H1 (cell line): ENCODE measurements around the gene NDUFB10. TPM values are rescaled to one million over a fixed set of nuclear protein-coding genes. Genes with fewer than 3 reads are reported as not detected.

Experiments
- CTCF ChIA-PET: fragments of 300-600 bp; sonication (Branson Sonifier 250); formaldehyde crosslinking; loops from one replicate; lab custom pipeline; 2021; ENCODE audit not compliant: partially characterized antibody; lab: Charles Lee
- POLR2A ChIA-PET: fragments of 300-600 bp; sonication (Branson Sonifier 250); formaldehyde crosslinking; loops from one replicate; lab custom pipeline; 2021; ENCODE audit warnings: inconsistent platforms; ENCODE audit not compliant: partially characterized antibody; lab: Charles Lee
- DNase-seq, 2 experiments: peaks; one replicate each; pipeline versions ENCODE4 v3.0.0 to v3.0.0-alpha.2; 2010 to 2022; ENCODE audit warnings: low spot score in 2 of 2, low read depth in 1 of 2, mixed read lengths in 1 of 2
- FAIRE-seq: peaks from 2 replicates; lab custom pipeline; 2011; peaks lifted over from hg19 to GRCh38; lab: Jason Lieb, UNC
- H2AFZ ChIP-seq: 2 replicates; pipeline ENCODE4 v1.8.1; 2012; ENCODE audit warnings: low read length, inconsistent platforms
- H2AK5ac ChIP-seq: 2 replicates; pipeline ENCODE4 v1.6.1; 2013; ENCODE audit warnings: low read depth, low read length
- H2BK120ac ChIP-seq: replicated peaks from 2 replicates; pipeline ENCODE3; 2013; ENCODE audit warnings: low read depth, low read length, inconsistent platforms
- H2BK12ac ChIP-seq: 2 replicates; pipeline ENCODE4 v1.6.1; 2013; ENCODE audit warnings: low read depth, low read length
- H2BK15ac ChIP-seq: 2 replicates; pipeline ENCODE4 v1.6.1; 2013; ENCODE audit warnings: low read length
- H2BK20ac ChIP-seq: 2 replicates; pipeline ENCODE4 v1.6.1; 2013; ENCODE audit warnings: low read length
- H2BK5ac ChIP-seq: 2 replicates; pipeline ENCODE4 v1.6.1; 2013; ENCODE audit warnings: low read depth, low read length
- H3K14ac ChIP-seq: 2 replicates; pipeline ENCODE4 v1.6.1; 2013; ENCODE audit warnings: inconsistent platforms; ENCODE audit not compliant: insufficient read length
- H3K18ac ChIP-seq: 2 replicates; pipeline ENCODE4 v1.6.1; 2013; ENCODE audit warnings: low read length; ENCODE audit errors: extremely low read depth
- H3K23ac ChIP-seq: 2 replicates; pipeline ENCODE4 v1.6.1; 2013; ENCODE audit warnings: inconsistent platforms; ENCODE audit not compliant: insufficient read length
- H3K23me2 ChIP-seq: 2 replicates; pipeline ENCODE4 v1.6.1; 2013; ENCODE audit warnings: low read depth, low read length
- H3K27ac ChIP-seq: 2 replicates; pipeline ENCODE4 v1.6.1; 2011; ENCODE audit warnings: low read depth, low read length, inconsistent platforms
- H3K27me3 ChIP-seq, 4 experiments: replicated peaks in 1 of 4; 1 replicate in 1 of 4; 2 replicates in 3 of 4; pipeline versions ENCODE4 v1.6.1 to v1.8.1; 2011 to 2013; ENCODE audit warnings: low read length in 3 of 4, mild to moderate bottlenecking in 3 of 4, inconsistent platforms in 2 of 4, mixed read lengths in 2 of 4, moderate library complexity in 1 of 4; ENCODE audit not compliant: control insufficient read depth in 3 of 4, insufficient read depth in 3 of 4; ENCODE audit errors: extremely low read depth in 1 of 4
- H3K36me3 ChIP-seq, 4 experiments: 2 replicates each; pipeline versions ENCODE4 v1.6.1 to v1.8.1; 2011 to 2013; ENCODE audit warnings: mild to moderate bottlenecking in 4 of 4, low read length in 3 of 4, moderate library complexity in 2 of 4, control low read depth in 1 of 4, inconsistent platforms in 1 of 4; ENCODE audit not compliant: insufficient read depth in 4 of 4, control insufficient read depth in 2 of 4
- H3K4ac ChIP-seq: replicated peaks from 2 replicates; pipeline ENCODE3; 2013; ENCODE audit warnings: low read length, low read depth, mixed read lengths, inconsistent platforms; ENCODE audit not compliant: insufficient read length
- H3K4me1 ChIP-seq, 4 experiments: replicated peaks in 1 of 4; 1 replicate in 1 of 4; 2 replicates in 3 of 4; pipeline versions ENCODE4 v1.6.1 to v1.8.1; 2011 to 2013; ENCODE audit warnings: low read length in 3 of 4, inconsistent platforms in 2 of 4, mixed read lengths in 1 of 4; ENCODE audit not compliant: insufficient read depth in 4 of 4, control insufficient read depth in 3 of 4
- H3K4me2 ChIP-seq, 2 experiments: 2 replicates each; pipeline versions ENCODE4 v1.6.1 to v1.8.1; 2011 to 2013; ENCODE audit warnings: low read depth in 2 of 2, low read length in 2 of 2, control low read depth in 1 of 2, inconsistent platforms in 1 of 2, mild to moderate bottlenecking in 1 of 2; ENCODE audit not compliant: insufficient read depth in 1 of 2
- H3K4me3 ChIP-seq, 4 experiments: fragments of 200-600, 300-600 bp in 1 of 4; sonication (generic), shearing (Covaris generic), sonication (Bioruptor Twin) in 1 of 4; 2 replicates each; pipeline versions ENCODE4 v1.5.1 to v1.8.1; 2011 to 2016; ENCODE audit warnings: low read length in 4 of 4, low read depth in 3 of 4, control low read depth in 2 of 4, inconsistent platforms in 2 of 4, mild to moderate bottlenecking in 2 of 4, mixed read lengths in 1 of 4, moderate library complexity in 1 of 4; ENCODE audit not compliant: insufficient read depth in 2 of 4; ENCODE audit errors: extremely low read depth in 1 of 4
- H3K56ac ChIP-seq: replicated peaks from 2 replicates; pipeline ENCODE3; 2013; ENCODE audit warnings: low read depth, mild to moderate bottlenecking, mixed read lengths, low read length, inconsistent platforms; ENCODE audit not compliant: insufficient read length
- H3K79me1 ChIP-seq: 2 replicates; pipeline ENCODE4 v1.6.1; 2013; ENCODE audit warnings: low read depth, low read length, control low read depth
- H3K79me2 ChIP-seq, 2 experiments: 2 replicates each; pipeline versions ENCODE4 v1.6.1 to v1.8.1; 2012 to 2013; ENCODE audit warnings: low read length in 2 of 2, mild to moderate bottlenecking in 2 of 2, inconsistent platforms in 1 of 2; ENCODE audit not compliant: insufficient read depth in 2 of 2, control insufficient read depth in 1 of 2
- H3K9ac ChIP-seq, 4 experiments: replicated peaks in 1 of 4; 1 replicate in 1 of 4; 2 replicates in 3 of 4; pipeline versions ENCODE4 v1.6.1 to v1.8.1; 2011 to 2013; ENCODE audit warnings: low read depth in 3 of 4, low read length in 3 of 4, control low read depth in 2 of 4, mild to moderate bottlenecking in 2 of 4, moderate library complexity in 2 of 4, inconsistent platforms in 1 of 4; ENCODE audit errors: extremely low read depth in 1 of 4
- H3K9me3 ChIP-seq, 2 experiments: 2 replicates each; pipeline versions ENCODE4 v1.6.1 to v1.8.1; 2012 to 2013; ENCODE audit warnings: mild to moderate bottlenecking in 2 of 2, moderate library complexity in 2 of 2, control low read depth in 1 of 2, inconsistent platforms in 1 of 2, low read depth in 1 of 2, low read length in 1 of 2, mixed read lengths in 1 of 2; ENCODE audit not compliant: insufficient read depth in 2 of 2
- H4K20me1 ChIP-seq, 2 experiments: replicated peaks in 1 of 2; 2 replicates each; pipeline versions ENCODE3 to v1.8.1; 2011 to 2013; ENCODE audit warnings: inconsistent platforms in 2 of 2, low read length in 2 of 2, mild to moderate bottlenecking in 1 of 2; ENCODE audit not compliant: insufficient read depth in 2 of 2, control insufficient read depth in 1 of 2
- H4K5ac ChIP-seq: 2 replicates; pipeline ENCODE4 v1.6.1; 2013; ENCODE audit warnings: low read length, low read depth, mixed read lengths, inconsistent platforms; ENCODE audit not compliant: insufficient read length
- H4K8ac ChIP-seq: 2 replicates; pipeline ENCODE4 v1.8.0; 2013; ENCODE audit warnings: mild to moderate bottlenecking, moderate library complexity, low read length, inconsistent platforms; ENCODE audit not compliant: insufficient read depth; ENCODE audit errors: extremely low read depth
- H4K91ac ChIP-seq: replicated peaks from 2 replicates; pipeline ENCODE3; 2013; ENCODE audit warnings: low read length, mixed read lengths, inconsistent platforms; ENCODE audit not compliant: insufficient read length
- ASH2L ChIP-seq: fragments of 200-600, 300-600 bp; sonication (generic); IDR thresholded peaks from one replicate; pipeline ENCODE4 v1.7.1; 2017; ENCODE audit warnings: low read length
- EP300 ChIP-seq, 2 experiments: IDR thresholded peaks; 1 replicate in 1 of 2; 2 replicates in 1 of 2; pipeline ENCODE4 v1.6.1; 2011 to 2012; ENCODE audit warnings: low read depth in 2 of 2, low read length in 2 of 2, mild to moderate bottlenecking in 2 of 2, borderline replicate concordance in 1 of 2, inconsistent platforms in 1 of 2, moderate library complexity in 1 of 2
- NRF1 ChIP-seq: IDR thresholded peaks from 2 replicates; pipeline ENCODE4 v1.6.1; 2011; ENCODE audit warnings: mild to moderate bottlenecking, low read depth, low read length, improper control_type of control experiment
- POLR2AphosphoS5 ChIP-seq: IDR thresholded peaks from 2 replicates; pipeline ENCODE4 v1.6.1; 2011; ENCODE audit warnings: low read depth, low read length
- SIRT6 ChIP-seq: IDR thresholded peaks from one replicate; pipeline ENCODE4 v1.7.1; 2012; ENCODE audit warnings: low read length, inconsistent platforms
- TEAD4 ChIP-seq: IDR thresholded peaks from 2 replicates; pipeline ENCODE4 v1.6.1; 2012; ENCODE audit warnings: low read depth, low read length, inconsistent platforms, mixed read lengths
- WGBS, 2 experiments: shearing (Covaris generic) in 1 of 2; methylation state at CpG; one replicate each; pipeline versions ENCODE4 v1.1.6 to v1.1.7; 2013 to 2015; ENCODE audit warnings: low lambda C conversion rate in 2 of 2, mixed read lengths in 2 of 2, inconsistent platforms in 1 of 2, low coverage in 1 of 2, missing lambda C conversion rate in 1 of 2; ENCODE audit not compliant: insufficient replicate concordance in 2 of 2, insufficient coverage in 1 of 2, insufficient read length in 1 of 2; ENCODE audit errors: extremely low coverage in 1 of 2, missing lambda C conversion rate in 1 of 2; 5-methylcytosine and 5-hydroxymethylcytosine counted together
- polyA plus RNA-seq, 7 experiments: library from polyadenylated mRNA; depleted of rRNA in 3 of 7; stranded (reverse) in 5 of 7; unstranded in 2 of 7; fragments of >200 nt in 5 of 7; fragments of 200-250 nt in 2 of 7; gene quantifications; 1 replicate in 5 of 7; 2 replicates in 1 of 7; 4 replicates in 1 of 7; pipeline versions ENCODE4 v1.2.1 to v1.2.3, GENCODE V29; 2011 to 2013; ENCODE audit warnings: missing spikeins in 2 of 7, mixed read lengths in 2 of 7
- total RNA-seq: library from RNA; stranded (reverse); fragmentation: NEBNext Ultra II Directional; extraction: Animal tissue kit (Norgen Biotek cat#: 25700); gene quantifications from 2 replicates; pipeline ENCODE4 v1.2.1, GENCODE V29; 2021

The NDUFB10 gene
- total and polyA plus RNA-seq, 2 of the 8 experiments (the other 6 are each of a cell fraction or from before 2014, with no cell fraction given): 183 to 194 TPM

- no peak overlapping the region for H3K14ac ChIP-seq
- no peak overlapping the region for H3K4me3 ChIP-seq
- peaks cover 0 to 9% of the 10 kb centered on the region in 2 experiments; a peak in 2 of 4 replicates for H3K79me2 ChIP-seq
- no peak overlapping the region for H3K9ac ChIP-seq
- DNase-seq (no peak), FAIRE-seq (no peak)
- H4K8ac ChIP-seq: no peak overlapping the region
- H3K27me3 ChIP-seq: no peaks in the 10 kb centered on the region
- H3K4ac ChIP-seq: no peak overlapping the region
- no peak overlapping the region for H3K18ac ChIP-seq
- peaks cover 24 to 52% (median 42%) of the 10 kb centered on the region in 4 experiments for H3K36me3 ChIP-seq
- no peak overlapping the region for H2BK15ac ChIP-seq
- H3K23ac ChIP-seq: no peak overlapping the region
- WGBS, 2 experiments: 90% methylated on average over 19 of the region's 28 CpGs; no CpG with 5 or more reads in 1 of the 2 experiments
- no peak overlapping the region for H2AK5ac ChIP-seq
- TF ChIP-seq ASH2L: no peak
- TF ChIP-seq POLR2AphosphoS5: no peak
- TF ChIP-seq TEAD4: no peak
- TF ChIP-seq SIRT6: no peak
- TF ChIP-seq EP300 (IDR thresholded peaks at IDR 0.05; ENCODE audit: borderline replicate concordance in 1 of 2, low read depth in 2 of 2, low read length in 2 of 2): no peak
- TF ChIP-seq NRF1: no peak
- H3K9me3 ChIP-seq: no peaks in the 10 kb centered on the region
- no peak overlapping the region for H3K27ac ChIP-seq
- H4K20me1 ChIP-seq: peaks cover 15 to 39% of the 10 kb centered on the region in 2 experiments
- CTCF ChIA-PET: interaction anchor here (0.6 to 2.8 kb wide), 4 partner anchors 16 to 393 kb away, joined by 3 to 8 read pairs (median 4); no protein-coding TSS in a partner anchor
- no peaks in the 10 kb centered on the region for H3K79me1 ChIP-seq
- H4K91ac ChIP-seq: no peak overlapping the region
- no peak overlapping the region for H2AFZ ChIP-seq
- H3K4me2 ChIP-seq: no peak overlapping the region
- no peak overlapping the region for H2BK20ac ChIP-seq
- no peak overlapping the region for H4K5ac ChIP-seq
- peaks cover 0 to 13% (median 7%) of the 10 kb centered on the region in 4 experiments; a peak in 5 of 7 replicates for H3K4me1 ChIP-seq
- no peak overlapping the region for H2BK12ac ChIP-seq
- no peak overlapping the region for H2BK120ac ChIP-seq
- H3K56ac ChIP-seq: no peak overlapping the region
- POLR2A ChIA-PET: interaction anchor here (2.1 to 28.2 kb wide), 4 partner anchors 21 to 155 kb away, joined by 5 to 736 read pairs (median 8); partner anchors contain the start of genes NDUFB10, RNF151, RPS2 and TBL3
- H2BK5ac ChIP-seq: no peak overlapping the region
- no peaks in the 10 kb centered on the region for H3K23me2 ChIP-seq
These were observed 40.7 kb downstream of the NDUFB10 start for GRCh38 chr16:1999866-2000514.
